NCI-H345 treated with DMSO at 0.1 percent for 48 hours (cell line): ENCODE measurements around the gene CSTF2T.
"Not testable (repeated sequence)": the region's sequence is repeated elsewhere in the genome, so short reads cannot be mapped to it uniquely, and the experiment has no call there.

Experiments used
- DNase-seq: peaks from one replicate; lab custom pipeline; 2025; ENCODE audit not compliant: unreplicated experiment; lab: John Stamatoyannopoulos, UW

Gene CSTF2T

DNA sequence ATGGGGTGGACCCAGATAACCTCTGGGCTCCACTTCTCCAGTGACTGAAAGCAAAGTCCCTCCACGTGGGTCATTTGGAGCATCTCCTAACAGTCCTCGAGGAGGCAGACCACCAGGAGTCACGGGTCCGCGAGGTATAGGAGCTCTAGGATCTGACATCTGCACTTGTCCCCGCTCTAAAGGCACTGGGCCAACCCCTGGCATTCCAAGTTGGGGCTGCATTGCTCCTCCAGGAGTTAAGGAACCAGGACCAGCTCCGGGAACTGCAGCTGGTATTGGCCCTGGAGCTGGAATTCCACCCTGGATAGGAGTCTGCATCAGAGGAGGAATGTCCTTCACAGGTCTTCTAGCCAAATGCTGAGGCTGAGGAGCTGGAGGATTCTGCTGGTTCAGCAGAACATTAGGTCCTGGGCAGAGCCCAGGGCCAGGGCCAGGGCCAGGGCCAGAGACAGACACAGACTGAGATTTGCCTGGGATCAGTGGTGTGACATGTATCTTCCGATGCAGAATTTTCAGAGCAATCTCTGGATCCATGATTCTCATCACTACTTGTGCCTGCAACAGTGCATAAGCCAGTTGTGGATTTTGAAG, 827 bp downstream of the CSTF2T start:
- DNase-seq = no peak

DNA sequence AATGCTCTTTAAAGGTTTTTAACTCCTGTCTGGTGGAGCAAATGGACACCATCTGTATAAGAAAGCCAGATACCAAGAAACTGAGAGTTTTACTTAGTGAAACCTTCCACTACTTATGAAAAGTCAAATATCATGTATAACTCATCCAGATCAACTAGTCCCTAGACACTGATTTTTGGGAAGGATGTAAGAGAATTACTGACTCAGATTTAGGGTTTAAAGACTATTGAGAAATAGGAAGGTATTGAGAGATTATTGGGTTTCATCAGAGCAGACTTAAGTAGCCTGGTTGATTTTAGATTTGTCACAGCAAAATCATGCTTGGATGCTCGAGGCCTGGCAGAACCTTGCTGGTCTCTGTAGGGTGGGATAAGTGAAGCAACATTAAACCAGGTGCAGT, 3.1 kb downstream of the CSTF2T start:
- DNase-seq = no peak

DNA sequence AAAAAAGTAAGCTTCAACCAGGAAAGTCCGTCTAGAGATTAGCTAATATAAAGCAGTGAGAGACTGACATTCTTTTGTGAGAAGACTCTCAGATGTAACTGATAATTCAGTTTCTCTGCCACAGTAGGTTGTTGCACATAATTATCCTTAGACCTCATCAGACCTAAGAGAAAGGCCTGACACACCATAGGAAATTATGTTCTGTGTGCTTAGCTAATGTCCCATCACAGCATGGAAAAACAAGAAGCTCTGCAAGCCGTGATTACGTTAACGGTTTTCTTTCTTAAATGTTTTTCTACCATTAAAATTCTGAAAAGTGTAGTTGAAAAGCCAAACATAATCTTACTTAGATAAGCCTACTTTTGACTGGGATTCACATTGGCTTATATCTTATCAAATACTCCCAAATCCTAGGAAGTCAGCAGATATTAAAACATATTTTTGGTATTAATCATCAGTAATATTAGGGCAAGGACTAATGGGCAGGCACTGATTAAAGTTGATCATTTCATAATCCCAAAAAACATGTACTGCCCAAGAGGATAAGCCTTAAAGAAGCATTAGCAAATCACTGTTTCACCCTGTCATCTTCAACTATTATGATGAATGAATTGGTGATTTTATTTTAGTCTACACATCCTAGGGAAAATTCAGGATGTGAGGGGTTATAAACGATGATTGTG, 5.2 kb downstream of the CSTF2T start:
- no peak for DNase-seq

DNA sequence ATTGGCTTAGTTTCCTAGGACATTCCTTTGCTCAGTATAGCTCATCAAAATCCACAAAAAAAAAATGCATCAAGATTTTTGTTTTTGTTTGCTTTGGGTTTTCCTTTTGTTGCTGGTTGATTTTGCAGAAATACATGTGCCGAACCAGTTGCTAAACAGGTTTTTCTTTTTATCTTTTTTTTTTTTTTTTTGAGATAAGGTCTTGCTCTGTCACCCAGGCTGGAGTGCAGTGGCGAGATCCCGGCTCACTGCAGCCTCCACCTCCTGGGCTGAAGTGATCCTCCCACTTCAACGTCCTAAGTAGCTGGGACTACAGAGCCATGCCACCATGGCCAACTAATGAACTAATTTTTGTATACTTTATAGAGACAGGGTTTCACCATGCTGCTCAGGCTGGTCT, 8.3 kb downstream of the CSTF2T start:
- DNase-seq = no peak

DNA sequence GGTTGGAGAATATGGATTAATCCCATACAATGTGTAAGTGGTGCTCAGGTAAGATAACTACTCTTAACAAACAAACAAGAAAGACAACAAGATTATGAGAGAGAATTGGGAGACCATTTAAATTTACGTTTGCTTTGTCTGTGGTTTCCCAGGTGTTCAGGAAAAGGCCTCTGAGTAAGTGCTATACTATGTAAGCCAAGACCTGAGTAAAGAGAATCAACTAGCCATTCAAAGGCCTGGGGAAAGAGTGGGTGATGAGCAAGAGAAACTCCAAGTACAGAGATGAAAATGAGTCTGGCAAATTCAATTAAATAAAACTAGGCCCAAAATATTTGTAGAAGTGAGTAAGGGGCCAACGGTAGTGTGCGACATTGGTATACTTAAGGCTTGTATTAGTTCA, 9.9 kb downstream of the CSTF2T start:
- DNase-seq = no peak

DNA sequence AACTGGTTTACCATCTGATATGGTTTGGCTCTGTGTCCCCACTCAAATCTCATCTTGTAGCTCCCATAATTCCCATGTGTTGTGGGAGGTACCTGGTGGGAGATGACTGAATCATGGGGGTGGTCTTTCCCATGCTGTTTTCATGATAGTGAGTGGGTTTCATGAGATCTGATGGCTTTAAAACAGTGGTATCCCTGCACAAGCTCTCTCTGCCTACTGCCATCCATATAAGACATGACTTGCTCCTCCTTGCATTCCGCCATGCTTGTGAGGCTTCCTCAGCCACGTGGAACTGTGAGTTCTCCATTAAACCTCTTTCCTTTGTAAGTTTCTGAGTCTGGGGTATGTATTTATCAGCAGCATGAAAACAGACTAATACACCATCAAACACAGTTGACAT, 10.6 kb downstream of the CSTF2T start:
- DNase-seq = not testable (repeated sequence)

DNA sequence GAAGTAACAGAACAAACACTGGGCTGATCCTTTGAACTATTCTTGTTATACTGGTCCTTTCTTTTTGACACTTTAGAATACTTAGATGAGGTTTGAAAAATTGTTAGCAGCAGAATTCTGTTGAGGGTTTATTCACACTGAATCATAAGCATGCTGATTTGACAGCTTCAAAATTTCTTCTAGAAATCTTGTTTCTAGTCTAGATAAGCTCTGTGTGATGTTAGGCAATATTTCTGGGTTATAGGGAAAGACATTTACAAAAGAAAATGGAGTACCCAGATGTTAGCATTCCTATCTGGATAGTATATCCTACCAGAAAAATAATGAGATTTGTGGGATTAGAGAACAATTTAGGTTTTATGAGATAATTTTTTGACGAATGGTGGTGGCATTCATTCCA, 12.1 kb downstream of the CSTF2T start:
- DNase-seq = no peak

DNA sequence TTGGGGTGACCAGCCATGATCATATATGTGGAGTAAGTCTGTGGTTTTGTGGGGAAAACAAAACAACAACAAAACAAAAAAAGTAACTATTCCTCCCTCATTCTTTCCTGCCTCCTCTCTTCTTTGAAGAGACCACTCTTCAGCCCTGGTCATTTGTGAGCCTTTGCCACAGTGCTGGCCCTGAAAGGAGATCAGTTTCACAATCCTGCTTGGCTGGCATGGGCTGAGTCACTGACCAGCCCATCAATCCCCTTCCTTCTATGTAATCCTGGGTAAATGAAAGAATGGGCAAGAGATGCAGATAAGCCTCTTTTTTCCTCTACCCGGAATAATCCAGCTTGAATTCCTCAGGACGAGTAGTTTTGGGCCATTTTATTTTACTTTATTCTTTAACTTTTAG, 13.6 kb downstream of the CSTF2T start:
- DNase-seq = no peak

DNA sequence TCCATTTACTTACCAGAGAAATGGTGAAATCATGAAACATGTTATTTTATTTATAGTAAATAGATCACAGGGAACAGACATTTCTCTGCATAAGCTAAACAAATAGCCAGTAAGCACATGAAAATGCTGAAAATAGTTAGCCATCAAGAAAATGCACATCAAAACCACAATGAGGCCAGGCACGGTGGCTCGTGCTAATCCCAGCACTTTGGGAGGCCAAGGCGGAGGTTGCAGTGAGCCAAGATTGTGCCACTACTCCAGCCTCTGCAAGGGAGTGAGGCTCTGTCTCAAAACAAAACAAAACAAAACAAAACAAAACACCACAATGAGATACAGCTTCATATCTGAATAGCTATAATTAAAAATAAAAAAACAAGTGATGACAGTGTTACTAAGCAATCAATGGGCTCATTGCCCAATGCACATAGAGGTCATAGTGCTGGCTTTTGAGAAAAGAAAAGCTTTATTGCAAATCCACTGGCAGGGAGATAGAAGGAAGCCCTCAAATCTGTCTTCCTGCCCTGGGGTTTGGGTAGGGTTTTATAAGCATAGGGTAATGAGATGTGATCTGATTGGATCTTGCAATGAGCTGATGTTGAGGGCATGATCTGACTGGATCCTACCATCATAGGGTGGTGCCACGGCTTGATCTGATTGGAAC, 16.2 kb downstream of the CSTF2T start:
- no peak for DNase-seq

DNA sequence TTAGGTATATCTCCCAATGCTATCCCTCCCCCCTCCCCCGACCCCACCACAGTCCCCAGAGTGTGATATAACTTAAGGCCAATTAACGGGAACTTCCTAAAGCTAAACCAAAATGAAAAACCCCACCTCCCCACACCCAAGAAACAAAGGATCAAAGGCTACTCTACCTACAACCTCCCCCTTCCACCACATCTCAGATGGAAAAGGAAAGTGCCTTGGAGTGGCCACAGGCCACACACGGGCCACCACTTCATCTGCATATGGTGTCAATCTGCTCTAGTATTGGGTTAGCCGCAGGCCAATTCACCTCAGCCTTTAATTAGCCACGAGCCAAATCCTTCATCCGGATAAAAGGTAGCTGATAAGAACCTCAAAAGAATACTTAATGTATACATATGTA, 19.6 kb downstream of the CSTF2T start:
- no peak for DNase-seq

DNA sequence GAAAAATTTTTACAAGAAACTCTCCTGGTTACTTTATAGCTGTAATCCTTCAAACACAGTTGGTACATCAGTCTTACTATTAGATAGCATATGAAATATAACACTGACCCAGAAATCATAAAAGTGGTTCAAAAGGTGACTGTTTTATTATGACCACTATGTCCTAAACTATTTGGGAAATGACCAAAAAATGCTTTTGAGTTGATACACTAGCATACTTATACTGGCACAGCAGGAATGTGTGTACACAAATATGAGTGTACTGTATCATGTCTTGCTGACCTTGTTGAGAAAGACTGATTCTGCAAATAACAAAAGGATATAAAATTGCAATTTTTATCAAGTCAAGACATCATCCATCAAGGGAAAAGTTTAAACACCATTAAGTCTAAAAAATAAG, 24.3 kb downstream of the CSTF2T start:
- DNase-seq = no peak

DNA sequence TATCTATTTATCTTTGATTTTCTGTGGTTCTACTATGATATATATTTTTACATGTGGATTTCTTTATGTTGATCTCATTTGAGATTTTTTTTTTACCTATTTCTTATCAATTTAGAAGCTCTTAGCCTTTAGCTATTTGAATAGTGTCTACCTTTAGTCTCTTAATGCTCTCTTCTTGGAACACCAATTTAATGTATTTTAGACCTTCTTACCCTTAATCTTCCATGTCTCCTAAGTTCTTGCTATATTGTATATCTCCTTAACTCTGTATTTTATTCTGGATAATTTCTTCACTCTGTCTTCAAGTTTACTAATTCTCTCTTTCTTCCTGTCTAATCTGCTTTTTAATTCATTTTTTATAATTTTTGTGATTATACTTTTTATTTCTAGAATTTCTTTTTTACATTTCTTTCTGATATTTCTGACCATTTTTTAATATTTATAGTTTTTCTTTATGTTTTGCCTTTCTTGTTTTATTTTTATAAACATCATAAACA, 27.3 kb downstream of the CSTF2T start:
- DNase-seq = no peak

DNA sequence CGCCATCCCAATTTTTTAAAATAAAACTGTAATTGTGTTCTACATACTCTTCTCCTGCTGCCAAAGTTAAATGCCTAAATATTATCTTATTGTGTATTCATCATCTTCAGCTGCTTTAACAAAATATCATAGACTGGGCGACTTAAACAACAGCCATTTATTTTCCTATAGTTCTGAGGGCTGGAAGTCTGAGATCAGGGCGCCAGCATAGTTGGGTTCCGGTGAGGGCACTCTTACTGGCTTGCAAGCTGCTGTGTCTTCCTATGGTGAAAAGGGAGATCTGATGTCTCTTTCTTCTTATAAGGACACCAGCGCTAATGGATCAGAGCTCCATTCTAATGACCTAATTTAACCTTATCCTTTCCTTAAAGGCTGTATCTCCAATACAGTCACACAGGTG, 30.4 kb downstream of the CSTF2T start:
- no peak for DNase-seq

DNA sequence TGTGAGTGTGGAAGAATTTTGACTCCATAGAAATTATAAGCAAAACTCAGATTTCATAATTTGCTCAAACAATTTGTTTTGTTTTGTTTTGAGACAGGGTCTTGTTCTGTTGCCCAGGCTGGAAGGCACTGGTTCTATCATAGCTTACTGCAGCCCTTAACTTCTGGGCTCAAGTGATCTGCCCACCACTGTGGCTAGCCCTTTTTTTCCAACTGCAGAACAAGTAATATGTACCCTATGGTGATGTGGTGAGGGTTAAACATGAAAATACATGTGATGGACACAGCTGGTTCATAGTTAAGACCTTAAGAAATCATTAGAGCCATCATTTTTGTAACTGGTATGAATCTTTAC, 31.1 kb downstream of the CSTF2T start:
- no peak for DNase-seq

DNA sequence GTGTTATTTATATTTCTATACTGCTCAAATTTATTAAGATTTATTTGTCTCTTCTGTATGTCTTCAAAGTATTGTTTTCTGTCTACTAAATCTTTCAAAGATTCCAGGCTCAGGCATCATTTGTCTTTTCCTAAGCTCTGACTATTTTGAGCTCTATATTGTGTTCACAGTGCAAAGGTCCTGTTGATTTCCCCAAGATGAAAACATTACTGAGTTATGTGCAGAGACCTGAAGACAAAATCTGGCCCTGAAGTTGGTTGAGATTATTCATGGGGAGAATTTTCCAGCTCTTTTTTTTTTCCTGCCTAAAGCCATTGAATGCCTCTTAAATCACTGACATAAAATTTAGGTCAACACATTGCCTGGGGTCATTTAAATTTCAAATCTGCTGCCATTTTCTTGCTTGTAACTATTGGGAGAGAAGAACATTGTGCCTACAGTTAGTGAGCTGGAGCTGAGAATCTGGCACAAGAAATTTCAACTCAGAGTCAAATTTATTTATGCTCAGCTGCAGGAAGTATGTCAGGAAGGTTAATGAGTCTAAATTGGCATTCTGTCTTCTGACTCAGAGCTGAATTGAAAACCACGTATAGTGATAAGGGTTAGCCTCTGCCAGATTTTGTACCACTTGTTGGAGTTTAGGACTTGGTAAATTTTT, 31.6 kb downstream of the CSTF2T start:
- DNase-seq = no peak

DNA sequence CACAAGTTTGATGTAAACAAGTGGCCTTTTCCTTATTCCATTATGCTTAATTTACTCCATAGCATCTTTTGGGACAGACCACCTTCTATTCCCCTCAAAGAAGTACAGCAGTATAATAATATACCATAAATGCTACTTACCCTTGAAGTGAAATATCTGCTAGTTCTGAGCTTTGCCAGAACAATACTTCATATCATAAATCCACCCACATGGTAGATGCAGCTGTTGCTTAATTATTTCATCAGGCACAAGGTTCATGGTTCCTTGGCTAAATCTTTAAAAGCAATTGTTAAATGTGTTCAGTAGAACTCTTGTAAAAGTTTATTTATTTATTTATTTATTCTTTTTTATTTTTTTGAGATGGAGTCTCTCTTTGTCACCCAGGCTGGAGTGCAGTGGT, 32.9 kb downstream of the CSTF2T start:
- DNase-seq = no peak

DNA sequence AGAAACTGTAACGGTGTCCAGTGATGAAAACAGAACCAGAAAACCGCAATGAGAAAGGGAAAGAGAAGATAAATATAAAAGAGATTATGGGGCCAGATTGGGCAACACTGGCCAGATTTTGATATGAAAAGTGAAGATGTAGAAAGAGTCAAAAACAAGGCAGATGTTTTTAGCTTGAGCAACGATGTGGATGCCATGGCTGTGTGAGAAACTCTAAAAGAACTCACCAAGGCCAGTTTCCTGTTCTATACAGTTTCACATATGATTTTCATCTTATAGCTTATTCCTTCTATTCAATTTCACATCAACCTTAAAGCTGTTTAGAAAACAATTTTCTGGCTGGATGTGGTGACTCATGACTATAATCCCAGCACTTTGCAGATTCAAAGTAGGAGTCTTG, 36.3 kb downstream of the CSTF2T start:
- no peak for DNase-seq

DNA sequence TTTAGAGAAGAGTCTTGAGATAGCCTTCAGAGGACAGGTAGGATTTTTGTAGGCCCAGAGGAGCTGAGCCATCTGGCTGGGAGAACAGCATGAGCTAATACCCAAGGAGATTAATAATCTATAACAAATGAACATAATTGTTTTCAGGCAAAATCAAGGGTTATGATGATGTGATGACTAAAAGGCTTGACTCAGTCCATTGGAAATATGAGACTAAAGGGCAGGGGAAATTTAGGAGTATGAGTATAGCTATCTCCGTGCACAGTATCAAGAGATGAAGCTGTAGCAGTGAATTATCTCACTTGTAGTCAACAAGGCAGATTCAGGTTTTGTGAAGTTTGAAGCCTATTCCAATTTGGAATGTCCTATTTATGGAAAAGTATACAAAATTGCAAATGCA, 40.1 kb downstream of the CSTF2T start:
- no peak for DNase-seq

DNA sequence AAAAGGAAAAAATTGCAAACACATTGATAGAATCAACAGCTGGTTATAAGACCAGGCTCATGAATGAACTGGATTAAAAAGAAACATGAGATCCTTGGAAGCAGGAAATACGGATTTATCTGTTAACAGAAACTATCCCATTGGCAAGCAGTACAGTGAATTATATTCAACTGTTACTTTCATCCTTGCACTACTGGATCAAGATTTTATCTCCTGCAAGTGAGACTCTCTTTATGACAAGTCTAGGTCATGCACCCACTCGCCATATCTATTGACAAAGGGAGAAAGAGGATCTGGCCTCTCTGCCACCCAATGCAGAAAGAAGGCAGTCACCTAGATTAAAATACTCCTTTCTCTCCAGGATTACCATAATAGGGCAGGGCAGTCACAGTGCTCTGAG, 41.4 kb downstream of the CSTF2T start:
- no peak for DNase-seq

DNA sequence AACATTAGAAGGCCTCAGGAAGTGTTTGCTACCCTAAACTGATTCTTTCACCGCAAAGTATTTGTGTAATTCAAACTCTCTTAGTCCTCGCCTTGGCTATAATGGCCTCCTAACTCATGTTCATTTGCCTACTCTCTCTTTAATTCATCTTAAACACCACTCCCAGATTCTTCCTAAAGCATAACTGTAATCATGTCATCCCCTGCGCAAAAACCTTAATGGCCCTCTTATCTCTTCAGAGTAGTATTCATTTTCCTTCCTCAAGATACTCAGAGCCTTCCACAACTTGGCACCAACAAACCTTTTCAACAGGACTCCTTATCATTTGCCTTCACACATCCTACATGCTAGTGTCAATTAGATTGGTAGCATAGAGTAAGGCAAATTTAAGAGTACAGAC, 42.9 kb downstream of the CSTF2T start:
- DNase-seq = no peak

DNA sequence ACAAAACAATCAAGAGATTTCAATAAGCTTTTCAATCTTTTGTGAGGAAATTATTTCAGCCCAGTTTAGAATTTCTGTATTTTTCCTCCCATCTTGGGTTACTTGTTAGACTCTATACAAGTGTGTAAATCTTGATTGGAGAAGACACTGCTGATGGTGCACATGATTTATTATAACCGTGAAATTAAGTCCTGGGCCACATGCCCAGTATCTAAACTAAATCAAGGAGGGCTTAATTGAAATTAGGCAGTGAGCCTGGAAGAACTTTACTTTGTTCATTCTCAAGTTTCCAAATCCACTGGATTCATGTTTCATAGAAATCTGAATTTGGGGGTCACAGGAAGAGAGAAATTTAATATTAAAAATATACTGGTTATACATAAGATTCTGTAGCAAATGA, 44.5 kb downstream of the CSTF2T start:
- DNase-seq = no peak

DNA sequence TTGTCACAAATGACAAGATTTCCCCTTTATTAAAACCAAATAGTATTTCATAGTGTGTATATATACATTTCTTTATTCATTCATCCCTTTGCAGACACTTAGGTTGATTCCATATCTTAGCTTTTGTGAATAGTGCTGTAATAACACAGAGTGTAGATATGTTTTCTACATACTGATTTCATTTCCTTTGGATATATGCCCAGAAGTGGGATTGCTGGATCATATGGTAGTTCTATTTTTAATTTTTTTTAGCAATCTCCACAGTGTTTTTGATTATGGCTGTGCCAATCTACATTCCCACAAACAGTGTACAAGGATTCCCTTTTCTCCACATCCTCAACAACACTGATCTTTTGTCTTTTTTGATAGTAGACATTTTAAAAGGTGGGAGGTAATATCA, 46.4 kb downstream of the CSTF2T start:
- no peak for DNase-seq
